HEK293 (cell line): ENCODE results near the gene FAM83E.

Experiments used
- CTCF ChIA-PET: fragments of 350-600 bp; formaldehyde crosslinking; extraction: SDS; loops from one replicate; lab custom pipeline; 2021; ENCODE audit warnings: antibody characterized with exemption; lab: Yijun Ruan, JAX
- POLR2A ChIA-PET: fragments of 300-600 bp; formaldehyde crosslinking; extraction: SDS; loops from one replicate; lab custom pipeline; 2020; ENCODE audit warnings: antibody characterized with exemption, inconsistent platforms; lab: Yijun Ruan, JAX
- H3K27ac ChIP-seq: fragments of 200-500 bp; sonication (Bioruptor generic); 2 replicates; pipeline ENCODE4 v1.5.1; 2014; ENCODE audit warnings: low read depth, low read length, control low read depth, inconsistent platforms; ENCODE audit errors: extremely low read depth
- H3K36me3 ChIP-seq, 2 experiments: fragments of 200-500 bp in 1 of 2; sonication (Bioruptor generic) in 1 of 2; 1 replicate in 1 of 2; 2 replicates in 1 of 2; pipeline ENCODE4 v1.5.1; 2014 to 2017; ENCODE audit warnings: inconsistent platforms in 2 of 2, low read length in 2 of 2; ENCODE audit not compliant: control insufficient read depth in 2 of 2, insufficient read depth in 1 of 2
- H3K4me1 ChIP-seq: fragments of 200-500 bp; sonication (Bioruptor generic); 2 replicates; pipeline ENCODE4 v1.5.1; 2014; ENCODE audit warnings: mild to moderate bottlenecking, low read length, inconsistent platforms; ENCODE audit not compliant: control insufficient read depth, insufficient read depth
- H3K4me3 ChIP-seq: 2 replicates; pipeline ENCODE4 v1.5.1; 2011; ENCODE audit warnings: low read depth, mild to moderate bottlenecking, control low read depth, low read length, moderate library complexity
- H3K9me3 ChIP-seq: fragments of 200-500 bp; sonication (Bioruptor generic); 2 replicates; pipeline ENCODE4 v1.5.1; 2014; ENCODE audit warnings: low read depth, low read length, inconsistent platforms; ENCODE audit not compliant: control insufficient read depth, insufficient read depth
- GLI4 ChIP-seq: fragments of 450-650 bp; formaldehyde crosslinking; IDR thresholded peaks from 2 replicates; pipeline ENCODE4 v1.5.1; 2016; ENCODE audit warnings: missing biosample characterization, missing genetic modification characterization
- GLIS1 ChIP-seq: fragments of 450-650 bp; formaldehyde crosslinking; IDR thresholded peaks from 2 replicates; pipeline ENCODE4 v1.5.1; 2016; ENCODE audit warnings: missing biosample characterization, missing genetic modification characterization
- GLIS2 ChIP-seq: fragments of 450-650 bp; formaldehyde crosslinking; IDR thresholded peaks from 2 replicates; pipeline ENCODE4 v1.5.1; 2016; ENCODE audit warnings: missing biosample characterization, missing genetic modification characterization
- HOXD13 ChIP-seq: sonication (generic); formaldehyde crosslinking; IDR thresholded peaks from 2 replicates; pipeline ENCODE4 v1.8.0; 2022; ENCODE audit warnings: missing genetic modification reagents, borderline replicate concordance
- KLF9 ChIP-seq: fragments of 450-650 bp; formaldehyde crosslinking; IDR thresholded peaks from 2 replicates; pipeline ENCODE4 v1.5.1; 2016; ENCODE audit warnings: missing biosample characterization, missing genetic modification characterization, low read depth
- MEIS1 ChIP-seq: sonication (generic); formaldehyde crosslinking; IDR thresholded peaks from 2 replicates; pipeline ENCODE4 v1.8.1; 2022; ENCODE audit warnings: missing genetic modification reagents, mild to moderate bottlenecking, borderline replicate concordance
- OSR2 ChIP-seq: fragments of 450-650 bp; formaldehyde crosslinking; IDR thresholded peaks from 2 replicates; pipeline ENCODE4 v1.5.1; 2016; ENCODE audit warnings: missing biosample characterization, missing genetic modification characterization
- PBX3 ChIP-seq: sonication (generic); formaldehyde crosslinking; IDR thresholded peaks from 2 replicates; pipeline ENCODE4 v1.8.1; 2022; ENCODE audit warnings: mild to moderate bottlenecking, moderate library complexity, missing genetic modification reagents
- SETDB1 ChIP-seq: IDR thresholded peaks from one replicate; pipeline ENCODE4 v1.6.1; 2017; ENCODE audit warnings: mild to moderate bottlenecking, low read length, moderate library complexity, mixed read lengths; ENCODE audit not compliant: insufficient read length
- SP7 ChIP-seq: fragments of 450-650 bp; formaldehyde crosslinking; IDR thresholded peaks from 2 replicates; pipeline ENCODE4 v1.5.1; 2016; ENCODE audit warnings: missing biosample characterization, missing genetic modification characterization
- ZBTB49 ChIP-seq: fragments of 450-650 bp; formaldehyde crosslinking; IDR thresholded peaks from 2 replicates; pipeline ENCODE4 v1.5.1; 2016; ENCODE audit warnings: missing biosample characterization, missing genetic modification characterization, low read depth
- ZNF10 ChIP-seq: fragments of 450-650 bp; formaldehyde crosslinking; IDR thresholded peaks from 2 replicates; pipeline ENCODE4 v1.5.1; 2017; ENCODE audit warnings: missing biosample characterization, missing genetic modification characterization
- ZNF133 ChIP-seq: fragments of 450-650 bp; formaldehyde crosslinking; IDR thresholded peaks from 2 replicates; pipeline ENCODE4 v1.5.1; 2016; ENCODE audit warnings: missing biosample characterization, missing genetic modification characterization
- ZNF157 ChIP-seq: fragments of 450-650 bp; formaldehyde crosslinking; IDR thresholded peaks from 2 replicates; pipeline ENCODE4 v1.5.1; 2016; ENCODE audit warnings: missing biosample characterization, missing genetic modification characterization
- ZNF302 ChIP-seq: fragments of 450-650 bp; formaldehyde crosslinking; IDR thresholded peaks from 2 replicates; pipeline ENCODE4 v1.5.1; 2016; ENCODE audit warnings: missing biosample characterization, missing genetic modification characterization, low read depth
- ZNF423 ChIP-seq: fragments of 450-650 bp; formaldehyde crosslinking; IDR thresholded peaks from 2 replicates; pipeline ENCODE4 v1.5.1; 2016; ENCODE audit warnings: missing biosample characterization, missing genetic modification characterization
- ZNF530 ChIP-seq: fragments of 450-650 bp; formaldehyde crosslinking; IDR thresholded peaks from 2 replicates; pipeline ENCODE4 v1.5.1; 2016; ENCODE audit warnings: low read depth, missing biosample characterization, missing genetic modification characterization
- ZNF558 ChIP-seq: fragments of 450-650 bp; formaldehyde crosslinking; IDR thresholded peaks from 2 replicates; pipeline ENCODE4 v1.5.1; 2016; ENCODE audit warnings: missing biosample characterization, missing genetic modification characterization
- ZNF561 ChIP-seq: fragments of 450-650 bp; IDR thresholded peaks from 2 replicates; pipeline ENCODE4 v1.5.1; 2018; ENCODE audit warnings: missing biosample characterization, missing genetic modification characterization, borderline replicate concordance
- ZNF747 ChIP-seq: fragments of 450-650 bp; formaldehyde crosslinking; IDR thresholded peaks from 2 replicates; pipeline ENCODE4 v1.5.1; 2016; ENCODE audit warnings: missing biosample characterization, missing genetic modification characterization
- ZNF830 ChIP-seq: fragments of 450-650 bp; IDR thresholded peaks from 2 replicates; pipeline ENCODE4 v1.5.0; 2018; ENCODE audit warnings: missing biosample characterization, missing genetic modification characterization, low read depth, mild to moderate bottlenecking, moderate library complexity
- ZSCAN23 ChIP-seq: fragments of 450-650 bp; formaldehyde crosslinking; IDR thresholded peaks from 2 replicates; pipeline ENCODE4 v1.5.1; 2016; ENCODE audit warnings: missing biosample characterization, missing genetic modification characterization
- ZXDB ChIP-seq: fragments of 450-650 bp; formaldehyde crosslinking; IDR thresholded peaks from 2 replicates; pipeline ENCODE4 v1.5.1; 2016; ENCODE audit warnings: missing biosample characterization, missing genetic modification characterization
- TF ChIP-seq, protein P1 (sequence below): fragments of 450-650 bp; formaldehyde crosslinking; IDR thresholded peaks from 2 replicates; pipeline ENCODE4 v1.5.1; 2016; ENCODE audit warnings: missing biosample characterization, missing genetic modification characterization
- TF ChIP-seq, protein P2 (sequence below): fragments of 450-650 bp; formaldehyde crosslinking; IDR thresholded peaks from 2 replicates; pipeline ENCODE4; 2016; ENCODE audit warnings: missing biosample characterization, missing genetic modification characterization
- TF ChIP-seq, protein P3 (sequence below): fragments of 450-650 bp; formaldehyde crosslinking; IDR thresholded peaks from 2 replicates; pipeline ENCODE4 v1.5.1; 2016; ENCODE audit warnings: missing biosample characterization, missing genetic modification characterization

The FAM83E gene

DNA sequence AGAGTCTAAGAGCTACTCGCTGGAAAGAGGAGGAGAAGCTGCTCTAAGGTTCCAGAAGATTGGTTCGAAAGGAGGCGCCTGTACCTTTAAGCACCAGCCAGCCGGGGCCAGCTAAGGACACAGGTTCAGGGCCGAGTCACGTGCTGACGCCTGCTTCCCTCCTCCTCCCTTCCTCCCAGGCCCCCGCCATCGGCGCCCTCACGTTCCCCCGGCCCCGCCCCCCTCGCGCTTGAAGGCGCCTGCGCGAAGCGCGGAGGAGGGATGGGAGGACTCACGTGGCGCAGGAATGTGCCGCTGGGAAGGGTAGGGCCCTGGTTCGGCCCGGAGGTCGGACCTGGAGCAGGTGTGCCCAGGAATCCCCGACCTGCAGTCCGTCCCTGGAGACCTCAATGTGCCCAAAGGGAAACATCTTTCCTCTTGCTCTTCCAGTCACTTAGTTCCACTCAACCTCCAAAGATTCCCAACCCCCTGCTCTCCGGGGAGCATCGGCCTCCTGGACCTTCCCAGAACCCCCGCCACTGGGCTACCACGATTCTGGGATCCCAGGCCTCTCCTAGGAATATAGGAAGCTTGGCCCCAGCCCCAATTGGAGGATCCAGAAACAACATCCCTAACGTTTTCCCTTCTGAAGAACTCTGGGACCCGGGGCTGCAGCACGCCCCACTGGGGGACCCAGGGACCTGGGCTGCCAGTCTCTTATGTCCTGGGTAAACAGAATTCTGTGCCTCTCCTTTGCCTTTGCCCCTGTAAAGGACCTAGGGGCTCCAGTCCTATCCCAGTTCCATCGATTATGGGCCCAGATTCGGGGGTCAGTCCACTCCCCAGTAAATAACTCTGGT, 19.8 kb upstream of the FAM83E start (continued):
- TF ChIP-seq, protein P1, sequence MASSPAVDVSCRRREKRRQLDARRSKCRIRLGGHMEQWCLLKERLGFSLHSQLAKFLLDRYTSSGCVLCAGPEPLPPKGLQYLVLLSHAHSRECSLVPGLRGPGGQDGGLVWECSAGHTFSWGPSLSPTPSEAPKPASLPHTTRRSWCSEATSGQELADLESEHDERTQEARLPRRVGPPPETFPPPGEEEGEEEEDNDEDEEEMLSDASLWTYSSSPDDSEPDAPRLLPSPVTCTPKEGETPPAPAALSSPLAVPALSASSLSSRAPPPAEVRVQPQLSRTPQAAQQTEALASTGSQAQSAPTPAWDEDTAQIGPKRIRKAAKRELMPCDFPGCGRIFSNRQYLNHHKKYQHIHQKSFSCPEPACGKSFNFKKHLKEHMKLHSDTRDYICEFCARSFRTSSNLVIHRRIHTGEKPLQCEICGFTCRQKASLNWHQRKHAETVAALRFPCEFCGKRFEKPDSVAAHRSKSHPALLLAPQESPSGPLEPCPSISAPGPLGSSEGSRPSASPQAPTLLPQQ (tag by site-specific recombination) = peak; percentile 58; the same call in 1 of the 2 replicates
- peak; percentile 69 for TF ChIP-seq SP7 (tag by site-specific recombination)
- TF ChIP-seq ZXDB (tag by site-specific recombination) = peak; percentile 71
- 0 out of 2 replicates have a peak, but pooled peaks have one; percentile 14 for TF ChIP-seq ZNF10 (tag by site-specific recombination)
- peak; percentile 95 for TF ChIP-seq KLF9 (tag by site-specific recombination)
- TF ChIP-seq ZSCAN23 = 0 out of 2 replicates have a peak, but pooled peaks have one; percentile 46
- TF ChIP-seq ZNF530 = no peak
- 0 out of 2 replicates have a peak, but pooled peaks have one; percentile 27 for TF ChIP-seq GLI4 (tag by site-specific recombination)
- TF ChIP-seq GLIS1 (tag by site-specific recombination) = peak; percentile 78

DNA sequence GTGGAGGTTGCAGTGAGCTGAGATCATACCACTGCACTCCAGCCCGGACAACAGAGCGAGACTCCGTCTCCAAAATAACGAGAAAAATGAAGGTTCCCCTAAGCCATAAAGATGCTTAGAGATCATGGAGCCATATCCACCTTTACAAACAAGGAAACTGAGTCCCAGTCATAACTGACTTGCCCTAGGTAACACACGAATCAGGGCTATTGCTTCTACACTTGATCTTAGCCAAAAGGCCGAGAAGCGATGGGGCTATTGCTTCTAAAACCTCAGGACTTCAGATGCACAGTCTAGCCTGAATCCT, 19.1 kb upstream of the FAM83E start:
- Histone ChIP-seq H3K27ac (peak overlapping the region; percentile 86), H3K4me3 (no peak overlapping the region), H3K36me3 (peaks cover 8 to 35% of the 10 kb centered on the region in 2 experiments; a peak in 2 of 3 replicates), H3K9me3 (no peaks in the 10 kb centered on the region), H3K4me1 (peaks cover 23% of the 10 kb centered on the region)
- TF ChIP-seq GLIS2 (tag by site-specific recombination) (no peak), ZNF157 (tag by site-specific recombination) (no peak), ZNF302 (tag by site-specific recombination) (no peak), ZNF561 (tag by site-specific recombination) (no peak), ZNF830 (no peak), ZBTB49 (tag by site-specific recombination) (no peak), PBX3 (CRISPR knock-in tag) (no peak), ZNF747 (tag by site-specific recombination) (no peak), MEIS1 (CRISPR knock-in tag) (no peak), ZNF133 (tag by site-specific recombination) (no peak), ZNF558 (no peak), HOXD13 (CRISPR knock-in tag) (no peak), ZNF423 (tag by site-specific recombination) (no peak), OSR2 (tag by site-specific recombination) (no peak), SETDB1 (no peak)
- TF ChIP-seq, protein P2, sequence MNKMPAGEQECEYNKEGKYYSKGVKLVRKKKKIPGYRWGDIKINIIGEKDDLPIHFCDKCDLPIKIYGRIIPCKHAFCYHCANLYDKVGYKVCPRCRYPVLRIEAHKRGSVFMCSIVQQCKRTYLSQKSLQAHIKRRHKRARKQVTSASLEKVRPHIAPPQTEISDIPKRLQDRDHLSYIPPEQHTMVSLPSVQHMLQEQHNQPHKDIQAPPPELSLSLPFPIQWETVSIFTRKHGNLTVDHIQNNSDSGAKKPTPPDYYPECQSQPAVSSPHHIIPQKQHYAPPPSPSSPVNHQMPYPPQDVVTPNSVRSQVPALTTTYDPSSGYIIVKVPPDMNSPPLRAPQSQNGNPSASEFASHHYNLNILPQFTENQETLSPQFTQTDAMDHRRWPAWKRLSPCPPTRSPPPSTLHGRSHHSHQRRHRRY = no peak
- TF ChIP-seq, protein P3, sequence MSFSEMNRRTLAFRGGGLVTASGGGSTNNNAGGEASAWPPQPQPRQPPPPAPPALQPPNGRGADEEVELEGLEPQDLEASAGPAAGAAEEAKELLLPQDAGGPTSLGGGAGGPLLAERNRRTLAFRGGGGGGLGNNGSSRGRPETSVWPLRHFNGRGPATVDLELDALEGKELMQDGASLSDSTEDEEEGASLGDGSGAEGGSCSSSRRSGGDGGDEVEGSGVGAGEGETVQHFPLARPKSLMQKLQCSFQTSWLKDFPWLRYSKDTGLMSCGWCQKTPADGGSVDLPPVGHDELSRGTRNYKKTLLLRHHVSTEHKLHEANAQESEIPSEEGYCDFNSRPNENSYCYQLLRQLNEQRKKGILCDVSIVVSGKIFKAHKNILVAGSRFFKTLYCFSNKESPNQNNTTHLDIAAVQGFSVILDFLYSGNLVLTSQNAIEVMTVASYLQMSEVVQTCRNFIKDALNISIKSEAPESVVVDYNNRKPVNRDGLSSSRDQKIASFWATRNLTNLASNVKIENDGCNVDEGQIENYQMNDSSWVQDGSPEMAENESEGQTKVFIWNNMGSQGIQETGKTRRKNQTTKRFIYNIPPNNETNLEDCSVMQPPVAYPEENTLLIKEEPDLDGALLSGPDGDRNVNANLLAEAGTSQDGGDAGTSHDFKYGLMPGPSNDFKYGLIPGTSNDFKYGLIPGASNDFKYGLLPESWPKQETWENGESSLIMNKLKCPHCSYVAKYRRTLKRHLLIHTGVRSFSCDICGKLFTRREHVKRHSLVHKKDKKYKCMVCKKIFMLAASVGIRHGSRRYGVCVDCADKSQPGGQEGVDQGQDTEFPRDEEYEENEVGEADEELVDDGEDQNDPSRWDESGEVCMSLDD = no peak
- POLR2A ChIA-PET = interaction anchor here (0.6 to 8.1 kb wide), 6 partner anchors 10 to 239 kb away, joined by 4 to 97 read pairs (median 16); partner anchors contain the start of genes CA11, FAM83E, PPP1R15A and RPL18
- CTCF ChIA-PET = interaction anchor here (0.7 to 1.6 kb wide), 5 partner anchors 12 to 144 kb away, joined by 3 to 4 read pairs (median 3); partner anchors contain the start of gene CA11
